H9 (cell line): ENCODE data around the gene SLC23A3. TPM values are rescaled to one million over a fixed set of nuclear protein-coding genes. Genes with fewer than 3 reads are reported as not detected.

Source experiments
- DNase-seq: peaks from one replicate; pipeline ENCODE4 v3.0.0-alpha.2; 2017
- H2AFZ ChIP-seq: one replicate; pipeline ENCODE4 v1.6.1; 2013; ENCODE audit warnings: mild to moderate bottlenecking, low read length, control low read depth, moderate library complexity
- H2AK5ac ChIP-seq: 2 replicates; pipeline ENCODE4 v1.6.1; 2013; ENCODE audit warnings: low read length, control low read depth, mixed read lengths; ENCODE audit not compliant: insufficient read length
- H2BK120ac ChIP-seq: one replicate; pipeline ENCODE4 v1.6.1; 2013; ENCODE audit warnings: low read depth, mild to moderate bottlenecking, low read length, control low read depth, inconsistent platforms; ENCODE audit not compliant: poor library complexity, severe bottlenecking
- H2BK12ac ChIP-seq: 2 replicates; pipeline ENCODE4 v1.6.1; 2013; ENCODE audit warnings: low read length, control low read depth, mixed read lengths, low read depth; ENCODE audit not compliant: insufficient read length
- H2BK15ac ChIP-seq: 2 replicates; pipeline ENCODE4 v1.6.1; 2013; ENCODE audit warnings: low read depth, low read length, control low read depth
- H2BK20ac ChIP-seq: one replicate; pipeline ENCODE4 v1.6.1; 2013; ENCODE audit warnings: low read depth, mild to moderate bottlenecking, low read length, control low read depth, inconsistent platforms; ENCODE audit not compliant: poor library complexity, severe bottlenecking
- H2BK5ac ChIP-seq: 2 replicates; pipeline ENCODE4 v1.6.1; 2013; ENCODE audit warnings: low read length, control low read depth, mixed read lengths; ENCODE audit not compliant: insufficient read length
- H3K14ac ChIP-seq: 2 replicates; pipeline ENCODE4 v1.6.1; 2013; ENCODE audit warnings: low read length, control low read depth; ENCODE audit not compliant: insufficient read depth
- H3K18ac ChIP-seq: 2 replicates; pipeline ENCODE4 v1.6.1; 2013; ENCODE audit warnings: low read depth, mild to moderate bottlenecking, mixed read lengths, low read length, control low read depth; ENCODE audit not compliant: insufficient read length
- H3K23ac ChIP-seq: 2 replicates; pipeline ENCODE4 v1.6.1; 2013; ENCODE audit warnings: low read length, control low read depth, mixed read lengths, low read depth; ENCODE audit not compliant: insufficient read length
- H3K23me2 ChIP-seq: 2 replicates; pipeline ENCODE4 v1.6.1; 2013; ENCODE audit warnings: low read depth, mild to moderate bottlenecking, mixed read lengths, low read length, control low read depth; ENCODE audit not compliant: insufficient read length, poor library complexity, severe bottlenecking
- H3K27ac ChIP-seq: 2 replicates; pipeline ENCODE4 v1.5.1; 2013; ENCODE audit warnings: low read length, control low read depth, mixed read lengths, low read depth; ENCODE audit not compliant: insufficient read length
- H3K27me3 ChIP-seq: 2 replicates; pipeline ENCODE4 v1.6.1; 2013; ENCODE audit warnings: low read length, control low read depth, inconsistent platforms; ENCODE audit not compliant: insufficient read depth
- H3K4ac ChIP-seq: 2 replicates; pipeline ENCODE4 v1.6.1; 2013; ENCODE audit warnings: low read depth, mild to moderate bottlenecking, control low read depth, inconsistent platforms, low read length, moderate library complexity
- H3K4me1 ChIP-seq: 2 replicates; pipeline ENCODE4 v1.6.1; 2013; ENCODE audit warnings: low read length, control low read depth, inconsistent platforms; ENCODE audit not compliant: insufficient read depth
- H3K4me2 ChIP-seq: 2 replicates; pipeline ENCODE4 v1.6.1; 2013; ENCODE audit warnings: low read length, control low read depth, mixed read lengths; ENCODE audit not compliant: insufficient read length, insufficient read depth
- H3K56ac ChIP-seq: 2 replicates; pipeline ENCODE4 v1.6.1; 2013; ENCODE audit warnings: low read depth, mild to moderate bottlenecking, mixed read lengths, low read length, control low read depth; ENCODE audit not compliant: insufficient read length
- H3K79me1 ChIP-seq: 2 replicates; pipeline ENCODE4 v1.6.1; 2013; ENCODE audit warnings: low read depth, mild to moderate bottlenecking, moderate library complexity, low read length, control low read depth, inconsistent platforms; ENCODE audit not compliant: insufficient read depth, poor library complexity, severe bottlenecking
- H3K79me2 ChIP-seq: 2 replicates; pipeline ENCODE4 v1.6.1; 2013; ENCODE audit warnings: low read length, control low read depth, inconsistent platforms; ENCODE audit not compliant: insufficient read depth
- H3K9ac ChIP-seq: 2 replicates; pipeline ENCODE4 v1.6.1; 2013; ENCODE audit warnings: low read length, control low read depth, mixed read lengths; ENCODE audit not compliant: insufficient read length; ENCODE audit errors: extremely low read depth
- H3K9me3 ChIP-seq: one replicate; pipeline ENCODE4 v1.6.1; 2013; ENCODE audit warnings: low read depth, low read length, inconsistent platforms; ENCODE audit not compliant: control insufficient read depth
- H3T11ph ChIP-seq: one replicate; pipeline ENCODE4 v1.6.1; 2013; ENCODE audit warnings: mild to moderate bottlenecking, low read length, control low read depth, inconsistent platforms
- H4K20me1 ChIP-seq: one replicate; pipeline ENCODE4 v1.6.1; 2013; ENCODE audit not compliant: control insufficient read depth, insufficient read length, insufficient read depth
- H4K5ac ChIP-seq: 2 replicates; pipeline ENCODE4 v1.6.1; 2013; ENCODE audit warnings: low read depth, mild to moderate bottlenecking, mixed read lengths, low read length, control low read depth; ENCODE audit not compliant: insufficient read length
- H4K8ac ChIP-seq: replicated peaks from 2 replicates; pipeline ENCODE4 v1.6.1; 2013; ENCODE audit warnings: low read length, control low read depth, mixed read lengths, low read depth; ENCODE audit not compliant: insufficient read length
- H4K91ac ChIP-seq: 2 replicates; pipeline ENCODE4 v1.6.1; 2013; ENCODE audit warnings: low read depth, mild to moderate bottlenecking, moderate library complexity, mixed read lengths, low read length, control low read depth; ENCODE audit not compliant: insufficient read length
- H3K27ac Mint-ChIP-seq, 3 experiments: 2 replicates in 2 of 3; 3 replicates in 1 of 3; pipeline ENCODE4 v1.8.0; 2020 to 2021; ENCODE audit warnings: mixed read lengths in 3 of 3, mild to moderate bottlenecking in 1 of 3, moderate library complexity in 1 of 3
- H3K27me3 Mint-ChIP-seq: 2 replicates; pipeline ENCODE4 v1.8.0; 2021; ENCODE audit warnings: low read depth, mild to moderate bottlenecking, moderate library complexity, mixed read lengths
- H3K36me3 Mint-ChIP-seq, 3 experiments: 2 replicates in 2 of 3; 3 replicates in 1 of 3; pipeline ENCODE4 v1.8.0; 2020 to 2021; ENCODE audit warnings: low read depth in 3 of 3, mixed read lengths in 3 of 3; ENCODE audit not compliant: insufficient read depth in 1 of 3
- H3K4me1 Mint-ChIP-seq, 2 experiments: 2 replicates each; pipeline ENCODE4 v1.8.0; 2020; ENCODE audit warnings: mixed read lengths in 2 of 2
- H3K4me3 Mint-ChIP-seq, 2 experiments: 2 replicates in 1 of 2; 3 replicates in 1 of 2; pipeline ENCODE4 v1.8.0; 2020 to 2021; ENCODE audit warnings: mild to moderate bottlenecking in 2 of 2, mixed read lengths in 2 of 2, moderate library complexity in 1 of 2
- H3K9me3 Mint-ChIP-seq, 2 experiments: 2 replicates in 1 of 2; 3 replicates in 1 of 2; pipeline ENCODE4 v1.8.0; 2020; ENCODE audit warnings: mild to moderate bottlenecking in 2 of 2, mixed read lengths in 2 of 2, moderate library complexity in 1 of 2
- CTCF ChIP-seq: fragments of 200-600 bp; sonication (generic); conservative IDR thresholded peaks from 3 replicates; pipeline ENCODE4 v1.8.0; 2021; ENCODE audit warnings: antibody characterized with exemption, mild to moderate bottlenecking
- WGBS: extraction: QIAGEN DNeasy Blood & Tissue Kit; methylation state at CpG from one replicate; pipeline ENCODE4 v1.1.7; 2013; ENCODE audit warnings: missing lambda C conversion rate, low lambda C conversion rate, mixed read lengths; ENCODE audit not compliant: insufficient read length; ENCODE audit errors: extremely low coverage; 5-methylcytosine and 5-hydroxymethylcytosine counted together
- total RNA-seq: library from RNA; stranded (reverse); gene quantifications from 2 replicates; pipeline ENCODE4 v1.2.1, GENCODE V29; 2021

The SLC23A3 gene
- total RNA-seq, 1 experiment from 2014 or later: 1.2 TPM

GRCh38 chr2:219142329-219142728 is 27.5 kb downstream of the SLC23A3 start:
- no peak overlapping the region for H3K4me2 ChIP-seq
- peaks cover 8 to 30% (median 22%) of the 10 kb centered on the region in 3 experiments; a peak in 6 of 7 replicates for H3K36me3 Mint-ChIP-seq

More at GRCh38 chr2:219142329-219142728, 27.5 kb downstream of the SLC23A3 start:
- no peak for TF ChIP-seq CTCF
- no peak overlapping the region for H3K23ac ChIP-seq
- H2BK120ac ChIP-seq: no peak overlapping the region
- no peak for DNase-seq
- no peak overlapping the region for H4K8ac ChIP-seq
- H2BK15ac ChIP-seq: no peak overlapping the region
- H3K4me1 ChIP-seq: no peaks in the 10 kb centered on the region
- no peaks in the 10 kb centered on the region for H3K27me3 Mint-ChIP-seq
- no peak overlapping the region for H3K27ac ChIP-seq
- no peaks in the 10 kb centered on the region for H4K20me1 ChIP-seq
- H4K91ac ChIP-seq: no peak overlapping the region
- no peak overlapping the region for H3K4me3 Mint-ChIP-seq
- no peak overlapping the region for H3K27ac Mint-ChIP-seq
- H2AFZ ChIP-seq: no peak overlapping the region
- H3K27me3 ChIP-seq: no peaks in the 10 kb centered on the region
- H2BK12ac ChIP-seq: no peak overlapping the region
- no peak overlapping the region for H3K9ac ChIP-seq
- WGBS: no CpG with 5 or more reads among the region's 6 CpGs
- no peaks in the 10 kb centered on the region for H3K4me1 Mint-ChIP-seq
- no peak overlapping the region for H3K18ac ChIP-seq
- no peaks in the 10 kb centered on the region for H3K79me2 ChIP-seq
- H3K4ac ChIP-seq: no peak overlapping the region
- no peaks in the 10 kb centered on the region for H3K79me1 ChIP-seq
- H3K23me2 ChIP-seq: no peaks in the 10 kb centered on the region
- no peaks in the 10 kb centered on the region for H3K9me3 ChIP-seq
- no peak overlapping the region for H2BK20ac ChIP-seq
- no peak overlapping the region for H2AK5ac ChIP-seq
- no peak overlapping the region for H2BK5ac ChIP-seq
- H3K14ac ChIP-seq: no peak overlapping the region
- no peak overlapping the region for H3K56ac ChIP-seq
- H3T11ph ChIP-seq: no peak overlapping the region
- H3K9me3 Mint-ChIP-seq: no peaks in the 10 kb centered on the region
- H4K5ac ChIP-seq: no peak overlapping the region
